CD4-positive, alpha-beta memory T cell (primary cell): ENCODE data around the gene UST. TPM values are rescaled to one million over a fixed set of nuclear protein-coding genes. Genes with fewer than 3 reads are reported as not detected.
A peak's percentile ranks its signal among the peaks of the same experiment; 100 is the strongest.

Experiments used
- CTCF ChIA-PET: fragments of 350-600 bp; sonication (Branson Sonifier 250); formaldehyde crosslinking; loops from one replicate; lab custom pipeline; 2021; ENCODE audit warnings: inconsistent platforms; ENCODE audit not compliant: partially characterized antibody; lab: Charles Lee
- POLR2A ChIA-PET: fragments of 350-600 bp; sonication (Branson Sonifier 250); formaldehyde crosslinking; loops from one replicate; lab custom pipeline; 2021; ENCODE audit not compliant: partially characterized antibody; lab: Charles Lee
- DNase-seq, 5 donors: peaks; one replicate each; pipeline versions ENCODE4 v3.0.0 to v3.0.0-alpha.2; 2020 to 2022; ENCODE audit warnings: mixed read lengths in 1 of 5
- H3K27ac ChIP-seq: one replicate; pipeline ENCODE4 v1.7.0; 2013; ENCODE audit warnings: low read depth, low read length
- H3K27me3 ChIP-seq: 2 replicates; pipeline ENCODE4 v1.7.0; 2013; ENCODE audit warnings: mild to moderate bottlenecking, low read length, moderate library complexity; ENCODE audit not compliant: insufficient read depth
- H3K36me3 ChIP-seq: 2 replicates; pipeline ENCODE4 v1.7.0; 2013; ENCODE audit warnings: mild to moderate bottlenecking, low read length, moderate library complexity; ENCODE audit not compliant: insufficient read depth
- H3K4me1 ChIP-seq: 2 replicates; pipeline ENCODE4 v1.7.0; 2013; ENCODE audit warnings: mild to moderate bottlenecking, low read length, moderate library complexity; ENCODE audit not compliant: insufficient read depth
- H3K4me3 ChIP-seq, 2 donors: one replicate each; pipeline ENCODE4 v1.7.0; 2013; ENCODE audit warnings: low read length in 2 of 2, mild to moderate bottlenecking in 1 of 2
- H3K9me3 ChIP-seq, 2 donors: one replicate each; pipeline ENCODE4 v1.7.0; 2013; ENCODE audit warnings: low read length in 2 of 2, control low read depth in 1 of 2; ENCODE audit not compliant: control insufficient read depth in 1 of 2
- H3K27ac Mint-ChIP-seq, 7 donors: one replicate each; pipeline ENCODE4 v1.8.0; 2020 to 2021; ENCODE audit warnings: mixed read lengths in 7 of 7, mild to moderate bottlenecking in 6 of 7, inconsistent platforms in 3 of 7, moderate library complexity in 3 of 7
- H3K27me3 Mint-ChIP-seq, 2 donors: one replicate each; pipeline ENCODE4 v1.8.0; 2020 to 2021; ENCODE audit warnings: mixed read lengths in 2 of 2
- H3K36me3 Mint-ChIP-seq, 2 donors: one replicate each; pipeline ENCODE4 v1.8.0; 2020 to 2021; ENCODE audit warnings: mixed read lengths in 2 of 2, inconsistent platforms in 1 of 2, mild to moderate bottlenecking in 1 of 2
- H3K4me1 Mint-ChIP-seq, 4 donors: one replicate each; pipeline ENCODE4 v1.8.0; 2020 to 2021; ENCODE audit warnings: mixed read lengths in 4 of 4, mild to moderate bottlenecking in 1 of 4
- H3K4me3 Mint-ChIP-seq, 8 donors: one replicate each; pipeline ENCODE4 v1.8.0; 2020 to 2021; ENCODE audit warnings: mixed read lengths in 8 of 8, mild to moderate bottlenecking in 7 of 8, moderate library complexity in 6 of 8, inconsistent platforms in 3 of 8
- H3K9me3 Mint-ChIP-seq, 8 donors: one replicate each; pipeline ENCODE4 v1.8.0; 2020 to 2021; ENCODE audit warnings: mixed read lengths in 8 of 8, mild to moderate bottlenecking in 5 of 8, inconsistent platforms in 3 of 8, moderate library complexity in 1 of 8
- intact Hi-C: fragments of 100-400 bp; cut with micrococcal nuclease; formaldehyde crosslinking; loops from one replicate; pipeline ENCODE4 v1.15.1; 2023
- polyA plus RNA-seq, 2 donors: library from polyadenylated mRNA; unstranded; fragments of 300-500 nt; fragmentation: Illumina TruSeq; gene quantifications; one replicate each; pipeline ENCODE4 v1.2.3, GENCODE V29; 2021
- total RNA-seq, 2 experiments: library from RNA; stranded (reverse); gene quantifications; one replicate each; pipeline ENCODE4 v1.2.3, GENCODE V29; 2021

UST gene
- total and polyA plus RNA-seq, 4 experiments from 2014 or later, result 2.2 to 7.6 (median 5.1) TPM

- Mint-ChIP-seq H3K4me3 (peak overlapping the region in 4 of 8 donors; percentile 7 to 65 (median 27)), H3K36me3 (no peaks in the 10 kb centered on the region), H3K27ac (peak overlapping the region in 3 of 7 donors; percentile 56 to 86 (median 68)), H3K4me1 (peaks cover 33 to 50% (median 43%) of the 10 kb centered on the region in 4 donors), H3K27me3 (no peaks in the 10 kb centered on the region), H3K9me3 (peaks cover 0 to 2% (median 0%) of the 10 kb centered on the region in 8 donors)
- intact Hi-C loops, result loop anchor here (2.0 kb wide), 1 partner anchor 22 kb away; no protein-coding TSS in a partner anchor
- Histone ChIP-seq H3K9me3 (no peaks in the 10 kb centered on the region), H3K4me1 (peaks cover 40% of the 10 kb centered on the region), H3K36me3 (no peaks in the 10 kb centered on the region), H3K27ac (no peak overlapping the region), H3K4me3 (no peak overlapping the region), H3K27me3 (no peaks in the 10 kb centered on the region)
- no peak for DNase-seq
- ChIA-PET POLR2A (interaction anchor here (0.6 to 8.0 kb wide), 7 partner anchors 9 to 273 kb away, joined by 3 to 118 read pairs (median 3); partner anchors contain the start of gene TAB2), CTCF (interaction anchor here (1.0 to 6.9 kb wide), 7 partner anchors 13 to 472 kb away, joined by 3 to 49 read pairs (median 5); no protein-coding TSS in a partner anchor)
Measured at GRCh38 chr6:149044528-149044927, 297.7 kb downstream of the UST start.

- Histone ChIP-seq H3K4me1 (peaks cover 40% of the 10 kb centered on the region), H3K27me3 (no peaks in the 10 kb centered on the region), H3K36me3 (no peaks in the 10 kb centered on the region), H3K4me3 (no peak overlapping the region), H3K9me3 (no peaks in the 10 kb centered on the region), H3K27ac (no peak overlapping the region)
- no peaks in the 10 kb centered on the region for H3K27me3 Mint-ChIP-seq
- H3K36me3 Mint-ChIP-seq, result no peaks in the 10 kb centered on the region
- ChIA-PET CTCF (interaction anchor here (0.8 to 6.9 kb wide), 15 partner anchors 9 to 471 kb away, joined by 3 to 49 read pairs (median 5); no protein-coding TSS in a partner anchor), POLR2A (interaction anchor here (0.6 to 8.0 kb wide), 9 partner anchors 8 to 387 kb away, joined by 3 to 118 read pairs (median 5); partner anchors contain the start of gene TAB2)
- H3K4me3 Mint-ChIP-seq, result peak overlapping the region in 4 of 8 donors; percentile 43 to 75 (median 60)
- peaks cover 33 to 53% (median 45%) of the 10 kb centered on the region in 4 donors for H3K4me1 Mint-ChIP-seq
- H3K27ac Mint-ChIP-seq, result peak overlapping the region in 4 of 7 donors; percentile 29 to 52 (median 42)
- intact Hi-C loops, result loop anchor here (2.0 kb wide), 1 partner anchor 21 kb away; no protein-coding TSS in a partner anchor
- peak in 4 of 5 donors; percentile 23 to 50 (median 39) for DNase-seq
- H3K9me3 Mint-ChIP-seq, result peaks cover 0 to 2% (median 0%) of the 10 kb centered on the region in 8 donors
Measured at GRCh38 chr6:149045404-149045803, 298.6 kb downstream of the UST start.

- Histone ChIP-seq H3K9me3 (no peaks in the 10 kb centered on the region), H3K4me3 (no peak overlapping the region), H3K27ac (no peak overlapping the region), H3K27me3 (no peaks in the 10 kb centered on the region), H3K36me3 (no peaks in the 10 kb centered on the region), H3K4me1 (peaks cover 40% of the 10 kb centered on the region)
- Mint-ChIP-seq H3K4me1 (peaks cover 33 to 53% (median 45%) of the 10 kb centered on the region in 4 donors), H3K36me3 (peaks cover 0 to 3% of the 10 kb centered on the region in 2 donors), H3K27ac (peak overlapping the region in 6 of 7 donors; percentile 39 to 91 (median 69)), H3K9me3 (peaks cover 0 to 2% (median 0%) of the 10 kb centered on the region in 8 donors), H3K27me3 (no peaks in the 10 kb centered on the region), H3K4me3 (peak overlapping the region in 7 of 8 donors; percentile 47 to 81 (median 68))
- POLR2A ChIA-PET, result interaction anchor here (0.6 to 8.0 kb wide), 10 partner anchors 7 to 386 kb away, joined by 3 to 118 read pairs (median 4); partner anchors contain the start of gene TAB2
- CTCF ChIA-PET, result interaction anchor here (0.8 to 6.9 kb wide), 16 partner anchors 10 to 471 kb away, joined by 3 to 49 read pairs (median 4); no protein-coding TSS in a partner anchor
- no peak for DNase-seq
- intact Hi-C loops, result no loop called here
Measured at GRCh38 chr6:149046164-149046821, 299.5 kb downstream of the UST start.

GRCh38 chr6:149046822-149047246 is 300.0 kb downstream of the UST start:
- Mint-ChIP-seq H3K4me3 (peak overlapping the region in 7 of 8 donors; percentile 47 to 81 (median 68)), H3K27me3 (no peaks in the 10 kb centered on the region), H3K4me1 (peaks cover 33 to 53% (median 45%) of the 10 kb centered on the region in 4 donors), H3K36me3 (peaks cover 0 to 3% of the 10 kb centered on the region in 2 donors), H3K27ac (peak overlapping the region; percentile 15 to 91 (median 61)), H3K9me3 (peaks cover 0 to 2% (median 0%) of the 10 kb centered on the region in 8 donors)
- Histone ChIP-seq H3K36me3 (no peaks in the 10 kb centered on the region), H3K9me3 (no peaks in the 10 kb centered on the region), H3K27ac (no peak overlapping the region), H3K4me3 (no peak overlapping the region), H3K4me1 (peaks cover 40% of the 10 kb centered on the region), H3K27me3 (no peaks in the 10 kb centered on the region)
- POLR2A ChIA-PET, result interaction anchor here (0.8 to 8.0 kb wide), 7 partner anchors 12 to 385 kb away, joined by 3 to 118 read pairs (median 4); partner anchors contain the start of gene TAB2
- CTCF ChIA-PET, result interaction anchor here (1.1 to 6.9 kb wide), 8 partner anchors 14 to 385 kb away, joined by 3 to 49 read pairs (median 8); no protein-coding TSS in a partner anchor
- intact Hi-C loops, result no loop called here
- peak in 2 of 5 donors; percentile 31 to 37 for DNase-seq

- Mint-ChIP-seq H3K36me3 (peaks cover 0 to 3% of the 10 kb centered on the region in 2 donors), H3K27me3 (no peaks in the 10 kb centered on the region), H3K4me1 (peaks cover 39 to 59% (median 54%) of the 10 kb centered on the region in 4 donors), H3K27ac (no peak overlapping the region), H3K9me3 (peaks cover 0 to 1% (median 0%) of the 10 kb centered on the region in 8 donors), H3K4me3 (no peak overlapping the region)
- Histone ChIP-seq H3K27me3 (no peaks in the 10 kb centered on the region), H3K36me3 (no peaks in the 10 kb centered on the region), H3K9me3 (no peaks in the 10 kb centered on the region), H3K4me1 (peaks cover 48% of the 10 kb centered on the region), H3K4me3 (no peak overlapping the region), H3K27ac (no peak overlapping the region)
- intact Hi-C loops, result no loop called here
- CTCF ChIA-PET, result interaction anchor here (1.2 to 6.9 kb wide), 2 partner anchors 12 to 16 kb away, joined by 3 to 49 read pairs; no protein-coding TSS in a partner anchor
- POLR2A ChIA-PET, result interaction anchor here (8.0 kb wide), 1 partner anchor 13 kb away, joined by 118 read pairs; no protein-coding TSS in a partner anchor
- DNase-seq, result no peak
Measured at GRCh38 chr6:149049230-149049629, 302.4 kb downstream of the UST start.

GRCh38 chr6:149050160-149050559 is 303.3 kb downstream of the UST start:
- H3K9me3 ChIP-seq, result no peaks in the 10 kb centered on the region
- H3K36me3 ChIP-seq, result no peaks in the 10 kb centered on the region
- ChIA-PET CTCF (interaction anchor here (0.7 to 6.9 kb wide), 3 partner anchors 11 to 32 kb away, joined by 3 to 49 read pairs (median 3); no protein-coding TSS in a partner anchor), POLR2A (interaction anchor here (1.1 to 8.0 kb wide), 2 partner anchors 12 to 17 kb away, joined by 3 to 118 read pairs; no protein-coding TSS in a partner anchor)
- Mint-ChIP-seq H3K27me3 (no peaks in the 10 kb centered on the region), H3K4me1 (peaks cover 35 to 56% (median 51%) of the 10 kb centered on the region in 4 donors), H3K9me3 (no peaks in the 10 kb centered on the region), H3K4me3 (no peak overlapping the region), H3K36me3 (peaks cover 0 to 3% of the 10 kb centered on the region in 2 donors), H3K27ac (no peak overlapping the region)
- peaks cover 45% of the 10 kb centered on the region for H3K4me1 ChIP-seq
- no peaks in the 10 kb centered on the region for H3K27me3 ChIP-seq
- no peak overlapping the region for H3K27ac ChIP-seq
- intact Hi-C loops, result no loop called here
- DNase-seq, result no peak
- no peak overlapping the region for H3K4me3 ChIP-seq
